SU-DHL-6 (cell line): ENCODE results near the gene GRIK1.

Source experiments
- EZH2phosphoT487 ChIP-seq: fragments of 200-600 bp; sonication (generic), shearing (Covaris generic); conservative IDR thresholded peaks from 2 replicates; pipeline ENCODE4 v1.6.1; 2018; ENCODE audit warnings: mild to moderate bottlenecking, antibody characterized with exemption, low read length, moderate library complexity, mixed read lengths
- TF ChIP-seq, protein P1 (sequence below): fragments of 200-600 bp; sonication (generic); IDR thresholded peaks from one replicate; pipeline ENCODE4 v1.5.1; 2017; ENCODE audit warnings: antibody characterized with exemption, mild to moderate bottlenecking, low read length, moderate library complexity; ENCODE audit not compliant: insufficient read depth, poor library complexity, severe bottlenecking

DNA sequence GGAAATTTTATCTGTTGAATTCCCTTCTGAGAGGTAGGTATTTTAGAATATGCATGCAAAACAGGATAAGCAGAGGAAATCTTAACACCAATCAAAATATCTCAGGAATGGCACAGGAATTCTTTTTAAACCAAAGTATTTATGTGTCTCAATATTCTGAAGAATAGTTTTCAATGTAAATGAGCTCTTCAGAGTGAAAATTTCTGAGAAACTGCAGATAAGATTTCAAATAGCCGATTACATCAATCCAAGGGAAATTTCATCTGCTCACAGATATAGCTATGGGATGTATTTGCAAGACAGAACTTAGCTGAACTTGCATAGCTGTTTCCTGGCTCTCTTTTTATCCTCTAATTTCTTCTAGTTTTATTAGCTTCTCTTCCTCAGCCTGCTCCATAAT lies 209.5 kb downstream of the GRIK1 start:
- TF ChIP-seq, protein P1, sequence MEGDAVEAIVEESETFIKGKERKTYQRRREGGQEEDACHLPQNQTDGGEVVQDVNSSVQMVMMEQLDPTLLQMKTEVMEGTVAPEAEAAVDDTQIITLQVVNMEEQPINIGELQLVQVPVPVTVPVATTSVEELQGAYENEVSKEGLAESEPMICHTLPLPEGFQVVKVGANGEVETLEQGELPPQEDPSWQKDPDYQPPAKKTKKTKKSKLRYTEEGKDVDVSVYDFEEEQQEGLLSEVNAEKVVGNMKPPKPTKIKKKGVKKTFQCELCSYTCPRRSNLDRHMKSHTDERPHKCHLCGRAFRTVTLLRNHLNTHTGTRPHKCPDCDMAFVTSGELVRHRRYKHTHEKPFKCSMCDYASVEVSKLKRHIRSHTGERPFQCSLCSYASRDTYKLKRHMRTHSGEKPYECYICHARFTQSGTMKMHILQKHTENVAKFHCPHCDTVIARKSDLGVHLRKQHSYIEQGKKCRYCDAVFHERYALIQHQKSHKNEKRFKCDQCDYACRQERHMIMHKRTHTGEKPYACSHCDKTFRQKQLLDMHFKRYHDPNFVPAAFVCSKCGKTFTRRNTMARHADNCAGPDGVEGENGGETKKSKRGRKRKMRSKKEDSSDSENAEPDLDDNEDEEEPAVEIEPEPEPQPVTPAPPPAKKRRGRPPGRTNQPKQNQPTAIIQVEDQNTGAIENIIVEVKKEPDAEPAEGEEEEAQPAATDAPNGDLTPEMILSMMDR, result no peak
- TF ChIP-seq EZH2phosphoT487, result no peak
